GM19043 (cell line): ENCODE measurements around the gene HS3ST1.
A peak's percentile ranks its signal among the peaks of the same experiment; 100 is the strongest.

ENCODE experiments used
- ATAC-seq: cut with Tn5 transposase; IDR thresholded peaks from one replicate; pipeline ENCODE4 v1.9.1; 2021; ENCODE audit warnings: low read depth; ENCODE audit not compliant: unreplicated experiment

The HS3ST1 gene

DNA sequence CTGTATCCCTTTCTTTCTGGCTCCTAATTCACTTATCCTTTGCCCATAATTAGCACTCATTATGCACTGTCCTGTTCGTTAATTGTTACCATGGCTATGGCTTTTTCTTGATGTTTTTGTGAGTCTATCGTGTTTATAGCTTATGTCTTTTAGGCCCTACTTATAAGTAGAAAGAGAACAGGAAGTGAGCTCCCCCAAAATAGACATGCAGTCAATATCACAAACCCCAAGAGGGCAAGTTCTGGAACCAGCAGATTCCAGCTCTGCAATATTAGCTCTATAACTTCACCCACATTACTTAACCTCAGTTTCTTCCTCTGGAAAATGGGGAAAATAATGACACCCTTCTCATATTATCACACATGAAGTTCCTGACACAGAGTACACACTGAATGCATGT is 7.4 kb upstream of the HS3ST1 start:
- ATAC-seq = no peak

DNA sequence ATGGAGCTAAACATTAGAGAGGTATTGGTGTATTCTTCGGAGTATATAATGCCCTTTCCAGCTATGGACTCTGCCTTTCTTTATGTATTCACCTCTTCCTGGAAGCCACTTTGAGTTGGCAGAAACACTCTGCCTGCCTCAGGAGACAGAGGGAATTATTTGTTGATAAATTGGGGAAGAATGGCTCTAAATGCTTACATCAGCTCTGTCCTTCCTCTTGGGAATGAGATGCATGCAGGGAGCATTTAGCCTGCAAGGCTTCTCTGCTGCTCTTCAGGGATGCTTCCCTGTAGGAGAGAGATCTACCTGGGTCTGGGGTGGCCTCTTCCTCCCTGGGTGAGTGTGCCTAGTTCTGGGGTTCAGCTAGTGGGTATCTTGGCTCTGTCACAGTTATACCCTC is 6.9 kb upstream of the HS3ST1 start:
- no peak for ATAC-seq

DNA sequence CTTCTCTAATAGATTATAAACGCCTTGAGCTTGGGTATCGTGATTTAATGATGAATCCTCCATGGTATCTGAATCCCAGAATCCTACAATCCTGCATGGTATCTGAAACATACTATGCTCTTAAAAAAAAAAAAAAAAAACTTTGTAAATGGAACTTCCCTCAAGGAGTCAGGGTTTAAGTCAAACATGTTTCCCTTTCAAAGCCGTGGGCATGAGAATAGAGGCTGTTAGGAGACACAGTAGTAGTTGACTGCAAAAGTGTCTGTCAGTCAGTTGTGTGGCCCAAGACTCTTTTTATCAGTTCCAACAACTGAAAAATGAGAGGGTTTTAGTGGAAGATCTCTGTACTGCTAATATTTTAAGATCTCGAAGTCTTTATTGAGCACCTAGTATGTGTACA is 2.4 kb upstream of the HS3ST1 start:
- no peak for ATAC-seq

- ATAC-seq = no peak
Measured at GRCh38 chr4:11430536-11430935, 1.8 kb upstream of the HS3ST1 start.

- ATAC-seq = no peak
Measured at GRCh38 chr4:11429699-11430045, 978 bp upstream of the HS3ST1 start.

- ATAC-seq = peak; percentile 48
Measured at GRCh38 chr4:11428899-11429698, 405 bp upstream of the HS3ST1 start.

DNA sequence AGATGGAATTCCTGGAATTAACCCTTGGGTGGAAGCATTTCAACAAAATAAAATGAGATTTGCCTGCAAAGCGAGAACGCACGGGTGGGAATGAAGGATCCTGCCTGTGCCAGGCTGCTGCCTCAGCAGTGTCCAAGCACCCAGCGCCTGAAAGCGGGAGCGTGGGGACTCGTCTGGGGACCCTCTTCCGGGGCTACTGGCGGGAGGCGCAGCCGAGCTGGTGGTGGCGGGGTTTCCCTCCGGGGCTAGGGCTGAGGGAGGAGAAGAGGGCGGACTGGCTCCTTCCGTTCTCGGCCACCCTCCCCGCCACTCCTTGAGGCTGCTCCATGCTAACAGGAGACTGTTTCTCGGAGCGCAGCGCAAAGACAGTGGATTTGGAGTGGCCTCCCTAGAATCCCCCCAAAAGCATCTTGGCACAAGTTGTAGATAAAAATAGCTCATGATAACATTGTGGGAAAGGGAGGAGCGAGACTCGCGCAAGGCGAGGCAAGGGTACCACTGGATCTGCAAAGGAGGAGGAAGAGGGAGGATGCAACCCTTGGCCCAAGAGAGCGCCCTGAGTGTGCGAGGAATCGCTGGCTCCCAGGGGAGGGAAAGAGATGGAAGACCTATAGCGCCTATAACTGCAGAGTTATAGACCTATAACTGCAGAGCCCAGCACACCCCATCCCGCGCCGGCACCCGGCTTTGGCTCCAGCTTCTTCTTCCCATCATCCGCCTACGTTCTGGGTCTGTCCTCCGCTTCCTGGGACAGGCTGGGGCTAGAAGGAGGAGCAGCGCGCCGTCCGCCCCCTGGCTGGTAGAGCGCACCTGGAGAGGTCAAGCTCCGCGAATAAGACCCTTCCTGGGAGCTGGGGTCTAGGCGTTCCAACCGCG is 1.3 kb downstream of the HS3ST1 start:
- ATAC-seq = no peak

GRCh38 chr4:11426731-11427120 is 2.0 kb downstream of the HS3ST1 start:
- ATAC-seq = no peak

DNA sequence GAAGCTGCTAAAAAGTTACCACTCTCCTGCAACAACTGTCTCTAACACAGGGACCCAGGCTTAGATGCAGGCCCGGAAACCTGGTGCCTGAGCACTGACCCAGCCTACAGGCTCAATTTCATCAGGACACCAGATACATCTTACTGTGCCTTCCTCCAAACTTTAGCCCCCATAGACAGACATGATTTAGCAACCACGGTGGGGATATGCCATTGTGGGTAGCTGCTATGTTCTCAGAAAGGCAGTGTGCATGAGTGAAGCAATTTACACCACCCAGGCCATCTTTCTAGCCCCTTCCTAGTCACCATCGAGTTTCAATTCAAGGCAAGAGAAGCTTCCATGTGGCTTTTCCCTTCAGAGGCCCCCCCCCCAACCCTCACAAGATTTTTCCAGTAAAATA is 2.7 kb downstream of the HS3ST1 start:
- ATAC-seq = no peak

GRCh38 chr4:11424856-11425255 is 3.8 kb downstream of the HS3ST1 start:
- ATAC-seq = no peak

- no peak for ATAC-seq
Measured at GRCh38 chr4:11424000-11424399, 4.7 kb downstream of the HS3ST1 start.

GRCh38 chr4:11423465-11423864 is 5.2 kb downstream of the HS3ST1 start:
- no peak for ATAC-seq

DNA sequence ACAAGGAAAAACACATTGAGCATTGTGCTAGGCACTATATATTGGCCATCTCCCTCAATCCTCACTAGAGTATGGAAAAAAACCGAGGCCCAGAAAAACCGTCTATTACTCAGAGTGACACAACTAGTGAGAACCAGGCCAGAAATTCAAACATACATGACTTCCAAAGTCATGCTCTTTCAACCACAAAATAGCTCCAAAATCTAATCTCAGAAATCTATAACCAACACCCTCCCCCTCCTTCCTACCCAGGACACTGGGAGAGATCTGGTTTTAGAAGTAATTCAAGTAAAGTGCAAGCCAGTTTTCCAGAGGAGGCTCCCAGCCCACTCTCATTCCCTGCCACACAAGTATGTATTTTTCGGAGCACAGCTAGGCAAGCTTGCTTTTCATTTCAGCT is 7.6 kb downstream of the HS3ST1 start:
- ATAC-seq = no peak

- no peak for ATAC-seq
Measured at GRCh38 chr4:11420327-11420726, 8.4 kb downstream of the HS3ST1 start.

GRCh38 chr4:11418610-11419009 is 10.1 kb downstream of the HS3ST1 start:
- ATAC-seq = no peak

GRCh38 chr4:11416767-11417113 is 12.0 kb downstream of the HS3ST1 start:
- no peak for ATAC-seq

- no peak for ATAC-seq
Measured at GRCh38 chr4:11416071-11416766, 12.5 kb downstream of the HS3ST1 start.

DNA sequence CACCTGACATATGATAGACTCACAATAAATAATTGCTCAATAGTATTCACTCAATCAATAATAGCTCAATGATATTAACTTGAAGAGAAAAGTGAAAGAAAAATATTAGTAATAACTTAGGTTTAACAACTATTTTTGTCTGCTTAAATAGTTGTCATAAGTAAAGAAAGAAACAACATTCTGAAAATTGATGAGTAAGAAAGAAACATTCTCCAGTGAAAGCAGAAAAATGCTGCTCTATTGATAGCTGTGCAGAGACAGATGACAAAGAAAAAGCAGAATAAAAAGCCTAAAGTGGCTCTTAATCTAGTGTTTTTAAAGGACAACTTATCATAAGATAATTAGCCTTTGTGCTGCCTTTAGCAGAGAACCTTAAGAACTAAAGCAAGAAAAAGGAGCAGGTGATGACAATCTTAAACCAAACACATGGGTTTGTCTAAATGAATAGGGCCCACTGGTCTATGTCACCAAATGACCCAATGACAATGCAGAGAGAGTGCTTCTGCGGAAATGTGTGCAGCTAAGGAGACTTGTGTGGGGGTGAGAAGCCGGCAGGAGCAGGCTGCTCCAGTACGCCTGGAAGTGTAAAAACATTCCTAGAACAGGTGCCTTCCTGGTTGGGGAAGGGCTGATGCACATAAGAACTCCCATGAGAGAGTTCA is 13.2 kb downstream of the HS3ST1 start:
- ATAC-seq = peak; percentile 56

DNA sequence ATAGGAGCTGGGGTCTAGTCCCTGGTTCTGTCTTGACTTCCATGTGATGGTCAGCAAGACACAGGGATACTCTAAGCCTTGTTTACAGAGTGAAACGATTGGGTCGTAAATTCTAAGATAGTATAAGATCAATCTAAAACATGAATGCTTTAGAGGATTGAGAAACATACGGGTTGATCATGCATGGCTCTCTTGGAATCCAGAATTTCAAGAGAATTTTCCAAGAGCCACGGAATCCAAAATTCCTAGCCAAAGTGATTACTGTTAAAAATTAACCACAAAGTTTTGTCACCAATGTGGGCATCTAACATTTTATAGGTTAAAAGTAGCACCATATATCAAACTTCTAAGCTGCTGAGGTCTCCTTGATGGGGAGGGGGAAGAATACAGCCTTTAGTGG is 16.5 kb downstream of the HS3ST1 start:
- no peak for ATAC-seq

DNA sequence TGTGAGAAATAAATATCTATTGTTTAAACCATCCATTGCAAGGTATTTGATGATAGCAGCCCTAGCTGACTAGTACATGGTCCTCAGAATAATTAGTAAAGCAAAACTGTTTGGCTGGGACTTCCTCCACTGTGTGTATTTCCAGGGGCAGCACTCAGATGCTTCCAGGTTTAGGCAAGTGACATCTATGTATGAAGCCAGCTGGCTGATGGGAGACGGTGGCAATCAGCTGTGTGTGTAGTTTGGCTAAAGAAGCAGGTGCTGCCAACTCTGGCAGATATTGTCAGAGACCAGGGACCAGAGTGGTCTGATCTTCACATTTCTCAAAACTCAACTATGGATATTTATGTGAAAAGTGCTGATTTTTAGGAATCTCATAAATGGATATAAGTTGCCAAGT is 19.1 kb downstream of the HS3ST1 start:
- ATAC-seq = no peak
